T47D (cell line): ENCODE data around the gene PILRB.
"Not testable (repeated sequence)": the region's sequence is repeated elsewhere in the genome, so short reads cannot be mapped to it uniquely, and the experiment has no call there.

Source experiments
- DNase-seq, 2 experiments: peaks; one replicate each; pipeline versions ENCODE4 v3.0.0 to v3.0.0-alpha.2; 2011 to 2012; ENCODE audit warnings: low read depth in 1 of 2, low spot score in 1 of 2
- JUND ChIP-seq: IDR thresholded peaks from 2 replicates; pipeline ENCODE4 v1.6.1; 2012; ENCODE audit warnings: low read depth
- in situ Hi-C: cut with HindIII; loops from 2 replicates; pipeline ENCODE4 v1.10.0; 2016; ENCODE audit warnings: low sequenced_read_pairs, low pct_unique_long_range_greater_than_20kb

PILRB gene

GRCh38 chr7:100358027-100358856 lies at the start of gene PILRB:
TSS of gene PILRB (plus strand) at chr7:100358117. CDS start at chr7:100358303, 186 bp downstream.
- in situ Hi-C loops, result no loop called here
- DNase-seq, result no peak
- TF ChIP-seq JUND, result no peak

GRCh38 chr7:100318329-100318728 lies 39.6 kb upstream of the PILRB start:
- in situ Hi-C loops, result not testable (repeated sequence)

GRCh38 chr7:100321648-100322047 lies 36.3 kb upstream of the PILRB start:
- DNase-seq, in situ Hi-C loops: not testable (repeated sequence)

More at GRCh38 chr7:100318329-100318728, 39.6 kb upstream of the PILRB start:
- not testable (repeated sequence) for DNase-seq

GRCh38 chr7:100324194-100324593 lies 33.7 kb upstream of the PILRB start:
- in situ Hi-C loops, DNase-seq: not testable (repeated sequence)

- not testable (repeated sequence) for DNase-seq
Measured at GRCh38 chr7:100325671-100326070, 32.2 kb upstream of the PILRB start.

GRCh38 chr7:100326914-100327313 lies 31.0 kb upstream of the PILRB start:
- DNase-seq, in situ Hi-C loops: not testable (repeated sequence)

More at GRCh38 chr7:100325671-100326070, 32.2 kb upstream of the PILRB start:
- in situ Hi-C loops, result not testable (repeated sequence)

- peak; percentile 77 to 94 for DNase-seq
- in situ Hi-C loops, result not testable (repeated sequence)
Measured at GRCh38 chr7:100335566-100336466, 22.1 kb upstream of the PILRB start.

- in situ Hi-C loops, result not testable (repeated sequence)
Measured at GRCh38 chr7:100338083-100338696, 19.7 kb upstream of the PILRB start.

GRCh38 chr7:100341286-100341685 lies 16.6 kb upstream of the PILRB start:
- in situ Hi-C loops, DNase-seq: not testable (repeated sequence)

More at GRCh38 chr7:100338083-100338696, 19.7 kb upstream of the PILRB start:
- not testable (repeated sequence) for DNase-seq

GRCh38 chr7:100342765-100343164 lies 15.2 kb upstream of the PILRB start:
- no peak for TF ChIP-seq JUND
- in situ Hi-C loops, result no loop called here
- no peak for DNase-seq

GRCh38 chr7:100344124-100344559 lies 13.8 kb upstream of the PILRB start:
- in situ Hi-C loops, DNase-seq: not testable (repeated sequence)

GRCh38 chr7:100344560-100345287 lies 13.2 kb upstream of the PILRB start:
- peak in 1 of 2 experiments; percentile 37 for DNase-seq

GRCh38 chr7:100345288-100345672 lies 12.6 kb upstream of the PILRB start:
- DNase-seq, result peak in 1 of 2 experiments; percentile 55
- in situ Hi-C loops, result not testable (repeated sequence)

More at GRCh38 chr7:100344560-100345287, 13.2 kb upstream of the PILRB start:
- in situ Hi-C loops, result not testable (repeated sequence)
